NCI-H1417 treated with DMSO at 0.1 percent for 48 hours (cell line): Measurements from ENCODE around the gene RTL1.

Source experiments
- DNase-seq: peaks from one replicate; lab custom pipeline; 2025; lab: John Stamatoyannopoulos, UW

RTL1 gene

GRCh38 chr14:100866666-100867630 is 36.6 kb downstream of the RTL1 start:
- no peak for DNase-seq

- no peak for DNase-seq
Observed at GRCh38 chr14:100865682-100866591, 37.6 kb downstream of the RTL1 start.

GRCh38 chr14:100864960-100865681 is 38.4 kb downstream of the RTL1 start:
- DNase-seq: no peak

- DNase-seq: no peak
Observed at GRCh38 chr14:100864206-100864605, 39.3 kb downstream of the RTL1 start.

- no peak for DNase-seq
Observed at GRCh38 chr14:100862793-100863192, 40.7 kb downstream of the RTL1 start.

- DNase-seq: no peak
Observed at GRCh38 chr14:100862277-100862676, 41.2 kb downstream of the RTL1 start.

GRCh38 chr14:100861937-100862247 is 41.6 kb downstream of the RTL1 start:
- no peak for DNase-seq

- DNase-seq: no peak
Observed at GRCh38 chr14:100861188-100861936, 42.2 kb downstream of the RTL1 start.

GRCh38 chr14:100860556-100861187 is 42.9 kb downstream of the RTL1 start:
- no peak for DNase-seq

GRCh38 chr14:100859781-100860180 is 43.7 kb downstream of the RTL1 start:
- DNase-seq: no peak

- no peak for DNase-seq
Observed at GRCh38 chr14:100858838-100859220, 44.7 kb downstream of the RTL1 start.

- no peak for DNase-seq
Observed at GRCh38 chr14:100857923-100858837, 45.3 kb downstream of the RTL1 start.

- peak; percentile 13 for DNase-seq
Observed at GRCh38 chr14:100857233-100857922, 46.1 kb downstream of the RTL1 start.

- no peak for DNase-seq
Observed at GRCh38 chr14:100856056-100856950, 47.2 kb downstream of the RTL1 start.

- DNase-seq: no peak
Observed at GRCh38 chr14:100855256-100855930, 48.1 kb downstream of the RTL1 start.

GRCh38 chr14:100854435-100854834 is 49.1 kb downstream of the RTL1 start:
- no peak for DNase-seq

- no peak for DNase-seq
Observed at GRCh38 chr14:100851946-100852620, 51.4 kb downstream of the RTL1 start.
